Measurements from ENCODE around the gene DLG1. TPM values are rescaled to one million over a fixed set of nuclear protein-coding genes. Genes with fewer than 3 reads are reported as not detected.
A peak's percentile ranks its signal among the peaks of the same experiment; 100 is the strongest.

Gene DLG1
- total RNA-seq, 1 donor from 2014 or later, result 157 TPM

GRCh38 chr3:197001106-197001971, 297.1 kb downstream of the DLG1 start:
- H3K4me1 Mint-ChIP-seq (ENCODE audit: low read depth), result peaks cover 8% of the 10 kb centered on the region
- peak overlapping the region; percentile 50 for H3K4me3 Mint-ChIP-seq (ENCODE audit: unreplicated experiment)
- no peaks in the 10 kb centered on the region for H3K36me3 Mint-ChIP-seq (ENCODE audit: low read depth)
- H3K9me3 Mint-ChIP-seq (ENCODE audit: low read depth), result no peaks in the 10 kb centered on the region
- peak; percentile 72 for DNase-seq (ENCODE audit: low spot score)
- TF ChIP-seq CTCF (IDR thresholded peaks at IDR 0.05), result no peak
- no peak overlapping the region for H3K27ac Mint-ChIP-seq (ENCODE audit: unreplicated experiment)
- no peaks in the 10 kb centered on the region for H3K27me3 Mint-ChIP-seq (ENCODE audit: low read depth)

- no peaks in the 10 kb centered on the region for H3K9me3 Mint-ChIP-seq (ENCODE audit: low read depth)
- peaks cover 8% of the 10 kb centered on the region for H3K4me1 Mint-ChIP-seq (ENCODE audit: low read depth)
- no peak overlapping the region for H3K27ac Mint-ChIP-seq (ENCODE audit: unreplicated experiment)
- H3K27me3 Mint-ChIP-seq (ENCODE audit: low read depth), result no peaks in the 10 kb centered on the region
- H3K4me3 Mint-ChIP-seq (ENCODE audit: unreplicated experiment), result no peak overlapping the region
- no peaks in the 10 kb centered on the region for H3K36me3 Mint-ChIP-seq (ENCODE audit: low read depth)
- DNase-seq (ENCODE audit: low spot score), result peak; percentile 43
- TF ChIP-seq CTCF (IDR thresholded peaks at IDR 0.05), result no peak
Measured at GRCh38 chr3:197000211-197000610, 298.2 kb downstream of the DLG1 start.

GRCh38 chr3:196998966-196999760, 299.2 kb downstream of the DLG1 start:
- DNase-seq (ENCODE audit: low spot score), result peak; percentile 60
- H3K4me1 Mint-ChIP-seq (ENCODE audit: low read depth), result peaks cover 4% of the 10 kb centered on the region
- no peak overlapping the region for H3K27ac Mint-ChIP-seq (ENCODE audit: unreplicated experiment)
- no peak overlapping the region for H3K4me3 Mint-ChIP-seq (ENCODE audit: unreplicated experiment)
- H3K27me3 Mint-ChIP-seq (ENCODE audit: low read depth), result no peaks in the 10 kb centered on the region
- no peak for TF ChIP-seq CTCF (IDR thresholded peaks at IDR 0.05)
- H3K9me3 Mint-ChIP-seq (ENCODE audit: low read depth), result no peaks in the 10 kb centered on the region
- H3K36me3 Mint-ChIP-seq (ENCODE audit: low read depth), result no peaks in the 10 kb centered on the region

- no peaks in the 10 kb centered on the region for H3K36me3 Mint-ChIP-seq (ENCODE audit: low read depth)
- no peak overlapping the region for H3K27ac Mint-ChIP-seq (ENCODE audit: unreplicated experiment)
- H3K9me3 Mint-ChIP-seq (ENCODE audit: low read depth), result no peaks in the 10 kb centered on the region
- H3K27me3 Mint-ChIP-seq (ENCODE audit: low read depth), result no peaks in the 10 kb centered on the region
- no peak for TF ChIP-seq CTCF (IDR thresholded peaks at IDR 0.05)
- no peak overlapping the region for H3K4me3 Mint-ChIP-seq (ENCODE audit: unreplicated experiment)
- H3K4me1 Mint-ChIP-seq (ENCODE audit: low read depth), result no peaks in the 10 kb centered on the region
- DNase-seq (ENCODE audit: low spot score), result peak; percentile 85
Measured at GRCh38 chr3:196997311-196997710, 301.1 kb downstream of the DLG1 start.

- Mint-ChIP-seq H3K27ac (ENCODE audit: unreplicated experiment) (no peak overlapping the region), H3K9me3 (ENCODE audit: low read depth) (no peaks in the 10 kb centered on the region), H3K4me1 (ENCODE audit: low read depth) (no peaks in the 10 kb centered on the region), H3K27me3 (ENCODE audit: low read depth) (no peaks in the 10 kb centered on the region), H3K36me3 (ENCODE audit: low read depth) (no peaks in the 10 kb centered on the region), H3K4me3 (ENCODE audit: unreplicated experiment) (no peak overlapping the region)
- TF ChIP-seq CTCF (IDR thresholded peaks at IDR 0.05), result no peak
- DNase-seq (ENCODE audit: low spot score), result peak; percentile 65
Measured at GRCh38 chr3:196996454-196997265, 301.8 kb downstream of the DLG1 start.

Data from chondrocyte (in vitro differentiated cells).